Iris pigment epithelial cell (primary cell): ENCODE measurements around the gene SH2B2.
"Not testable (repeated sequence)": the region's sequence is repeated elsewhere in the genome, so short reads cannot be mapped to it uniquely, and the experiment has no call there.

ENCODE experiments used
- DNase-seq: peaks from one replicate; pipeline ENCODE4 v3.0.0-alpha.2; 2011; ENCODE audit warnings: low read depth

SH2B2 gene

GRCh38 chr7:102287111-102287980 is 678 bp downstream of the SH2B2 start:
- DNase-seq: no peak

- DNase-seq: no peak
These were observed 1.3 kb downstream of the SH2B2 start for GRCh38 chr7:102287981-102288278.

- DNase-seq: peak; percentile 24
These were observed 1.7 kb downstream of the SH2B2 start for GRCh38 chr7:102288285-102288930.

GRCh38 chr7:102289057-102289456 is 2.4 kb downstream of the SH2B2 start:
- DNase-seq: no peak

GRCh38 chr7:102291056-102291915 is 4.6 kb downstream of the SH2B2 start:
- no peak for DNase-seq

- DNase-seq: no peak
These were observed 5.2 kb downstream of the SH2B2 start for GRCh38 chr7:102291916-102292267.

- no peak for DNase-seq
These were observed 6.4 kb downstream of the SH2B2 start for GRCh38 chr7:102292813-102293798.

GRCh38 chr7:102294589-102294988 is 7.9 kb downstream of the SH2B2 start:
- no peak for DNase-seq

GRCh38 chr7:102295346-102296178 is 8.9 kb downstream of the SH2B2 start:
- no peak for DNase-seq

GRCh38 chr7:102296179-102296438 is 9.4 kb downstream of the SH2B2 start:
- DNase-seq: no peak

GRCh38 chr7:102296514-102296913 is 9.8 kb downstream of the SH2B2 start:
- DNase-seq: no peak

- no peak for DNase-seq
These were observed 11.0 kb downstream of the SH2B2 start for GRCh38 chr7:102297487-102298218.

- no peak for DNase-seq
These were observed 14.1 kb downstream of the SH2B2 start for GRCh38 chr7:102300643-102301221.

GRCh38 chr7:102301367-102301766 is 14.7 kb downstream of the SH2B2 start:
- not testable (repeated sequence) for DNase-seq

GRCh38 chr7:102302025-102302424 is 15.4 kb downstream of the SH2B2 start:
- DNase-seq: no peak

GRCh38 chr7:102303669-102304422 is 17.2 kb downstream of the SH2B2 start:
- DNase-seq: no peak

- DNase-seq: no peak
These were observed 18.0 kb downstream of the SH2B2 start for GRCh38 chr7:102304668-102305067.

GRCh38 chr7:102305414-102306268 is 19.0 kb downstream of the SH2B2 start:
- no peak for DNase-seq
